Right renal pelvis (tissue), 4 donors: Measurements from ENCODE around the gene METTL21A. TPM values are rescaled to one million over a fixed set of nuclear protein-coding genes. Genes with fewer than 3 reads are reported as not detected.
"Not testable (repeated sequence)": the region's sequence is repeated elsewhere in the genome, so short reads cannot be mapped to it uniquely, and the experiment has no call there.

Source experiments
- DNase-seq, 4 donors: peaks; one replicate each; pipeline ENCODE4 v3.0.0-alpha.2; 2013; ENCODE audit warnings: low read depth in 4 of 4, low spot score in 3 of 4, missing footprints in 1 of 4
- polyA plus RNA-seq, 4 donors: library from polyadenylated mRNA; unstranded; fragments of 120-200 nt; gene quantifications; one replicate each; pipeline ENCODE4 v1.2.1, GENCODE V29; 2013; ENCODE audit not compliant: insufficient read length in 4 of 4

The METTL21A gene
- polyA plus RNA-seq, result 10 to 100 TPM; 30.1 to 35.0 (median 31.6) TPM

- peak; percentile 67 to 78 (median 70) for DNase-seq
Measured at GRCh38 chr2:207625014-207625907, at the start of gene METTL21A. Gene METTL21A, minus strand, starts transcription at chr2:207625394. Its CDS starts 1,019 bp downstream, at chr2:207624375.

GRCh38 chr2:207674826-207675225 lies 49.6 kb upstream of the METTL21A start:
- no peak for DNase-seq

GRCh38 chr2:207674266-207674774 lies 49.1 kb upstream of the METTL21A start:
- no peak for DNase-seq

- no peak for DNase-seq
Measured at GRCh38 chr2:207673431-207673830, 48.2 kb upstream of the METTL21A start.

GRCh38 chr2:207670887-207671286 lies 45.7 kb upstream of the METTL21A start:
- DNase-seq, result no peak

GRCh38 chr2:207663870-207664545 lies 38.8 kb upstream of the METTL21A start:
- no peak for DNase-seq

GRCh38 chr2:207662203-207662602 lies 37.0 kb upstream of the METTL21A start:
- DNase-seq, result no peak

GRCh38 chr2:207660994-207661393 lies 35.8 kb upstream of the METTL21A start:
- DNase-seq, result no peak

GRCh38 chr2:207658156-207658555 lies 33.0 kb upstream of the METTL21A start:
- DNase-seq, result no peak

- DNase-seq, result no peak
Measured at GRCh38 chr2:207655000-207655399, 29.8 kb upstream of the METTL21A start.

- not testable (repeated sequence) for DNase-seq
Measured at GRCh38 chr2:207646582-207646981, 21.4 kb upstream of the METTL21A start.

- DNase-seq, result no peak
Measured at GRCh38 chr2:207643892-207644291, 18.7 kb upstream of the METTL21A start.

- DNase-seq, result no peak
Measured at GRCh38 chr2:207640661-207641060, 15.5 kb upstream of the METTL21A start.

- no peak for DNase-seq
Measured at GRCh38 chr2:207640160-207640559, 15.0 kb upstream of the METTL21A start.

GRCh38 chr2:207639288-207639687 lies 14.1 kb upstream of the METTL21A start:
- DNase-seq, result not testable (repeated sequence)

GRCh38 chr2:207635468-207636200 lies 10.4 kb upstream of the METTL21A start:
- no peak for DNase-seq

GRCh38 chr2:207633686-207634085 lies 8.5 kb upstream of the METTL21A start:
- DNase-seq, result no peak

- DNase-seq, result no peak
Measured at GRCh38 chr2:207632575-207633493, 7.6 kb upstream of the METTL21A start.

- no peak for DNase-seq
Measured at GRCh38 chr2:207630491-207630890, 5.3 kb upstream of the METTL21A start.

GRCh38 chr2:207629553-207629952 lies 4.4 kb upstream of the METTL21A start:
- DNase-seq, result no peak
